ENCODE data around the gene NRDE2.

NRDE2 gene, protein sequence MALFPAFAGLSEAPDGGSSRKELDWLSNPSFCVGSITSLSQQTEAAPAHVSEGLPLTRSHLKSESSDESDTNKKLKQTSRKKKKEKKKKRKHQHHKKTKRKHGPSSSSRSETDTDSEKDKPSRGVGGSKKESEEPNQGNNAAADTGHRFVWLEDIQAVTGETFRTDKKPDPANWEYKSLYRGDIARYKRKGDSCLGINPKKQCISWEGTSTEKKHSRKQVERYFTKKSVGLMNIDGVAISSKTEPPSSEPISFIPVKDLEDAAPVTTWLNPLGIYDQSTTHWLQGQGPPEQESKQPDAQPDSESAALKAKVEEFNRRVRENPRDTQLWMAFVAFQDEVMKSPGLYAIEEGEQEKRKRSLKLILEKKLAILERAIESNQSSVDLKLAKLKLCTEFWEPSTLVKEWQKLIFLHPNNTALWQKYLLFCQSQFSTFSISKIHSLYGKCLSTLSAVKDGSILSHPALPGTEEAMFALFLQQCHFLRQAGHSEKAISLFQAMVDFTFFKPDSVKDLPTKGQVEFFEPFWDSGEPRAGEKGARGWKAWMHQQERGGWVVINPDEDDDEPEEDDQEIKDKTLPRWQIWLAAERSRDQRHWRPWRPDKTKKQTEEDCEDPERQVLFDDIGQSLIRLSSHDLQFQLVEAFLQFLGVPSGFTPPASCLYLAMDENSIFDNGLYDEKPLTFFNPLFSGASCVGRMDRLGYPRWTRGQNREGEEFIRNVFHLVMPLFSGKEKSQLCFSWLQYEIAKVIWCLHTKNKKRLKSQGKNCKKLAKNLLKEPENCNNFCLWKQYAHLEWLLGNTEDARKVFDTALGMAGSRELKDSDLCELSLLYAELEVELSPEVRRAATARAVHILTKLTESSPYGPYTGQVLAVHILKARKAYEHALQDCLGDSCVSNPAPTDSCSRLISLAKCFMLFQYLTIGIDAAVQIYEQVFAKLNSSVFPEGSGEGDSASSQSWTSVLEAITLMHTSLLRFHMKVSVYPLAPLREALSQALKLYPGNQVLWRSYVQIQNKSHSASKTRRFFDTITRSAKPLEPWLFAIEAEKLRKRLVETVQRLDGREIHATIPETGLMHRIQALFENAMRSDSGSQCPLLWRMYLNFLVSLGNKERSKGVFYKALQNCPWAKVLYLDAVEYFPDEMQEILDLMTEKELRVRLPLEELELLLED

DNA sequence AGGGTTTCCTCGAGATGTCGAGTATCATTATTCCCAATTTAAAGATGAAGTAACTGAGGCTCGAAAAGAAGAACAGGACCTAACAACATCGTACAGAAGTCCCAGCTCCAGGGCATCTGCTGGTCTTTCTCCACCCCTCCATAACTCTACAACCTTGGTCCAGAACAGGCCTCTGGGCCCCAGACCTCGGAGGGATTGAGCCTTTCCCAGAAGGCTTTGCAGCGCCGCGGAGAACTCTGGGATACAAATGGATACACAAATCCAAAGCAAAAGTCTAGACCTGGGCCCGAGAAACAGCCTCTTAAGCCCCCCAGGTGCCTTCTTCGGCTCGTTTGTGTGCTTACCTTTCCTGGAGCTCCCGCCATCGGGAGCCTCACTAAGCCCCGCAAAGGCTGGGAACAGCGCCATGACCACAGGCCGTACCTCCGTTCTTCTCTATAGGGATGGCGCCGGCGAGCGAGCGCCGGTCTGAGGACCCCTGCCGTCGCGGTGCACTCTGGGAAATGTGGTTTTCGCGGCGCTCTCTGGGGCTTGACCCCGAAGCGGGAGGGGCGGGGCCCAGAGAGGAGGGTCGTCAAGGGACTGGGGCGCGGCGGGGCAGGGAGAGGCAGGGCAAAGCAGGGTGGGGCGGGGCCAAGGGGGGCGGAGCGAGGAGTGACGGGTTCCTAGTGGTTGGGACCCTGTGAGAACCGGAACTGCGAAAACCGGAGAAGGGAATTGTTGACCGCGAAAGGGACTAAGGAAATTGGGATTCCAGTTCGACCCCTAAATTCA is at the start of gene NRDE2:
NRDE2 (minus strand) TSS at position 445 of the 774 bp plus-strand sequence; CDS start at position 408, 37 bp downstream.
- no peaks in the 10 kb centered on the region for H3K9me3 Mint-ChIP-seq
- H3K4me3 Mint-ChIP-seq = peak within 1 kb of the TSS; percentile 93

DNA sequence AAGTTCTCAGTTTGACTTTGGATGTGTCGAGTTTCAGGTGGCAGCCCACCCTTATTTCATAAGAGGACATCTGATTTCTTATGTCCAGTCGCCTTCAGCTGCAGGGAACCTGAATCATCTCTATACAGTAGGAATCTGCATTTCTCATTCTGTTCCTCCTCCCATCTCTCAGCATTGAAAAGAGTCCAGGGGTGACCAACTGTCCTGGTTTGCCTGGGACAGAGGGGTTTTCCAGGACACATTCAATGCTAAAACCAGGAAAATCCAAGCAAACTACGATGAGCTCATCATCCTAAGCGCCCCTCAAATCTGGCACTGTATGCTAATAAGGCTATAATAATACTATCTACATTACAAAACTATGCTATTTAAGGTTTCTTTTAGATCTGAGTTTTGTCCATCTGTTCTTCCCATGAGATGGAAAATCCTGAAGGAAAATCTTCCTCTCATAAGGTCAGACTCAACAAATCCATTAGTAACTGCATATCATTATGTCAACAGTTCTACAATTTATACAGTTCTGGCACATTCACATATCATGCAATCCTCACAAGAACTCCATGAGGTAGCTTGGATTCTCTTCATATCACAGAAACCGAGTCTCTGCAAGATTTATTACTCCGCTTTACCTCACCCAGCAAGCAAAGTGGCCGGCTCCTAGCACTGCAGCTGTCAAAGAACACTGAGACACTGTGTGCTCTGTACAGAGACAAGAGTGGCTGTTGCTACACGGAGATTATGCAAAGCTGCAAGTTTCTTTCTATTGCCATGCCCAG is 49.5 kb upstream of the NRDE2 start:
- no peaks in the 10 kb centered on the region for H3K9me3 Mint-ChIP-seq
- no peak overlapping the region for H3K27ac Mint-ChIP-seq
- H3K36me3 Mint-ChIP-seq (ENCODE audit: low read depth) = no peaks in the 10 kb centered on the region
- H3K4me1 Mint-ChIP-seq (ENCODE audit: low read depth) = peaks cover 3% of the 10 kb centered on the region
- no peak for DNase-seq
- no peaks in the 10 kb centered on the region for H3K27me3 Mint-ChIP-seq
- H3K4me3 Mint-ChIP-seq = no peak overlapping the region

More for the DNA sequence above, at the start of gene NRDE2:
- Mint-ChIP-seq H3K27me3 (peaks cover 15% of the 10 kb centered on the region), H3K4me1 (ENCODE audit: low read depth) (peaks cover 31% of the 10 kb centered on the region), H3K36me3 (ENCODE audit: low read depth) (peaks cover 26% of the 10 kb centered on the region), H3K27ac (peak within 1 kb of the TSS; percentile 95)
- peak; percentile 98 for DNase-seq

DNA sequence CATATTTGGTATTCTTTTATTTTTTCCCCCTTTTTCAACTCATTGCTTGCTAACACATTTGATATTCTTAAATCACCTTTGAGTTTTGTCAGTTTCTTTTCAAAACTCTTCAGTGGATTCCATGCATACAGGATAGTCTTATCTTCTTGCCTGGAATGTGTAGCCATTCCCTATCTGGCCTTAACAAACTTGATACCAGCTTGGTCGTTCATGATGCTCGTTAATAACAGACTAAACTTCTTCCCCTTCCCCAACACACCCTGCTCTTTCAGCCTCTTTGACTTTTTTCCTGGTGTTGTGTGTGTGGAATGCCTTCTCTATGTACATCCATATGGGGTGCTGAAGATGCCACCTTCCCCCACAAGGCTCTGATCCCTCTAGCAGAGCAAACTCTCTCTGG is 47.4 kb upstream of the NRDE2 start:
- no peak for DNase-seq
- Mint-ChIP-seq H3K36me3 (ENCODE audit: low read depth) (no peaks in the 10 kb centered on the region), H3K4me3 (no peak overlapping the region), H3K4me1 (ENCODE audit: low read depth) (peaks cover 3% of the 10 kb centered on the region), H3K27me3 (no peaks in the 10 kb centered on the region), H3K27ac (no peak overlapping the region), H3K9me3 (no peaks in the 10 kb centered on the region)

DNA sequence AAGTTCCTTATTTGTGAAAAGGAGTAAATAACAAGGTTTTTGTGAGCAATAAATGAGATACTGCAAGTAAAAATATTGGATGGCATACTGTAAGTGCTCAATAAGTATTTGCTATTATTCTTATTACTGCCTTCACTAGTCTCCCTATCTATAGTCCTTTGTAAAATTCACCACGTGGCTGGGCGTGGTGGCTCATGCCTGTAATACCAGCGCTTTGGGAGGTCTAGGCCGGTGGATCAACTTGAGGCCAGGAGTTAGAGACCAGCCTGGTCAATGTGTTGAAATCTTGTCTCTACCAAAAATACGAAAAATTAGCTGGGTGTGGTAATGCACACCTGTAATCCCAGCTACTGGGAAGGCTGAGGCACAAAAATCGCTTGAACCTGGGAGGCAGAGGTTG is 46.5 kb upstream of the NRDE2 start:
- Mint-ChIP-seq H3K36me3 (ENCODE audit: low read depth) (no peaks in the 10 kb centered on the region), H3K27ac (no peak overlapping the region), H3K4me3 (no peak overlapping the region)

DNA sequence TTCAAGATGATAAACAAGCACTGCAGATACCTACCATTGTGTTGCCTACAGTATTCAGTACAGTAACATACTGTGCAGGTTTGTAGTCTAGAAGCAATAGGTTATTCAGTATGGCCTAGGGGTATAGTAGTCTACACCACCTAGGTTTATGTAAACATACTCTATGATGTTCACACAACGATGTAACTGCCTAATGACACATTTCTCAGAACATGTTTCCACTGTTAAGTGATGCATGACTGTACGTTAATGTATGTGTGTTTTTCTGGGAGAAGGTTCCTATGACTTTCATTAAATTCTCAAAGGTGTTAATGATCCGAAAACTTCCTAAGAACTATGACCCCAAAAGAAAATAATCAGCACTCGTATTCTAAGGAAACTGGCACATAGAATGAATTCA is 44.2 kb upstream of the NRDE2 start:
- Mint-ChIP-seq H3K27ac (no peak overlapping the region), H3K36me3 (ENCODE audit: low read depth) (no peaks in the 10 kb centered on the region), H3K4me1 (ENCODE audit: low read depth) (peaks cover 3% of the 10 kb centered on the region), H3K4me3 (no peak overlapping the region), H3K9me3 (no peaks in the 10 kb centered on the region), H3K27me3 (no peaks in the 10 kb centered on the region)
- DNase-seq = no peak

More for the DNA sequence above, 46.5 kb upstream of the NRDE2 start:
- peaks cover 3% of the 10 kb centered on the region for H3K4me1 Mint-ChIP-seq (ENCODE audit: low read depth)
- no peaks in the 10 kb centered on the region for H3K9me3 Mint-ChIP-seq
- no peak for DNase-seq
- H3K27me3 Mint-ChIP-seq = no peaks in the 10 kb centered on the region

DNA sequence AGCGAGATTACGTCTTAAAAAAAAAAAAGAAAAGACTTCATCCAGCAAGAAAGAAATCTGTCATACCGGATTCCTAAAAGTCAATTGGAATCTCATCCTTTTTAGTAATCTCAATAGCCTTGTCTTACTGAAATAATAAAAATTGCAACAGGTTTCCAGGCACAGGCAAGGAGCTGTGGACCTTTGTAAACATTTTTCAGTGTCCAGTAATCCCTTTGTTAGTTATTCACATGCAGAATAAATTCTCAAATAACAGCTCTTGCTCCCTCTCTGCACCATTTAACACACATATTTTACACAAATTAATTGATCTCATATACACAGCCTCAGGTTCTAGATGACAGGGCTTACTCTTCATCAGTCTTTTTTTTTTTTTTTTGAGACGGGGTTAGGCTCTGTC is 43.1 kb upstream of the NRDE2 start:
- Mint-ChIP-seq H3K4me1 (ENCODE audit: low read depth) (no peaks in the 10 kb centered on the region), H3K4me3 (no peak overlapping the region), H3K9me3 (no peaks in the 10 kb centered on the region), H3K27me3 (no peaks in the 10 kb centered on the region), H3K27ac (no peak overlapping the region), H3K36me3 (ENCODE audit: low read depth) (no peaks in the 10 kb centered on the region)
- no peak for DNase-seq

DNA sequence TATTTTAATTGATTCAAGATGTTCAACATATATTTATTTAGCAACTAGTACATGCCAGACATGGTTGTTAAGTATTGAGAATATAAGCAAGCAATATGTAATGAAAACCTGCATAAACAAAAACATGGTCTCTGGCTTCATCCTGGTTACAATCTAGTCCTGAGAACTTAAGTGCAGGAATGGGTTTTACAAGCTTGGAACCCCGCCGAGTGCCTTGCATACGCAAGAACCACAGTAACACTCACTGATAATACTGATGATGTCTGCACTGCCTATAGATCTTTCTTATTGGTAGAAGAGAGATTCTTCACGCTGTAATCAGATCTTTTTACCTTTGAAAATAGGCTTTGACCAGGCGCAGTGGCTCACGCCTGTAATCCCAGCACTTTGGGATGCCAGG is 42.1 kb upstream of the NRDE2 start:
- Mint-ChIP-seq H3K27me3 (no peaks in the 10 kb centered on the region), H3K4me1 (ENCODE audit: low read depth) (no peaks in the 10 kb centered on the region)
- no peak for DNase-seq

DNA sequence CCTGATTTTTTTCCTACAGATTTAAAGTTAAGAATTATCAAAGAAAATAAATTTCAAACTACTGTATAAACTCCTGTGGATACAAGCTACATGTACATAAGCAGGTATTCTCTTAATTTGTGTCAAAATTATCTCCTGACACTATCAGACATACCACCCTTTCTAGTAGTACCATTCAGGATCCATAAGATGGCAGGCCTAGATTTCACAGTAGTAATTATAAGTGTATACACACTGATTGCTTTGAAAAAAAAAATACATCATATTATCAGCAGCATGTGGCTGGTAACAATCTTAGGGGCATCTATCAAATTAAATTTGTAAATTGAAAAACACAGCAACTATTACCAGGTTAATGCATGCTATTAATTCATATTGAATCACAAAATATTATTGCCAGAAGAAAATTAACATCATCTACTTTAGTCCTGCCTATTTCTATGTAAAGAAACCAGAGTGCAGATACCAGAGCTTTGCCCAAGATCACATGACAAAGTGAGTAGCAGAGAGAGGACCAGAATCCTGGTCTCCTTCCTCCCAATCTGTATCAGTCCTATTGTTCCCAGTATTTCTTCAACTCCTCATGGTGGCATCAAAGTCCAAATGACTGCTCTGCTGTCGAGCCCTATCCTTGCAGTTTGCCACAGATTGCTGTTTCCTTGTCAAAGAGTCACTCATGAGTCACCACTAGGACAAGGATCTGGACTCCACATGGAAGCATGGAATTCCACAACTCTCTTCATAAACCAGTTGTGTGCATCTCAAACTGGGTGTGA is 37.4 kb upstream of the NRDE2 start:
- no peaks in the 10 kb centered on the region for H3K27me3 Mint-ChIP-seq
- no peak for DNase-seq
- no peak overlapping the region for H3K27ac Mint-ChIP-seq
- no peaks in the 10 kb centered on the region for H3K4me1 Mint-ChIP-seq (ENCODE audit: low read depth)
- H3K4me3 Mint-ChIP-seq = no peak overlapping the region
- H3K36me3 Mint-ChIP-seq (ENCODE audit: low read depth) = no peaks in the 10 kb centered on the region
- no peaks in the 10 kb centered on the region for H3K9me3 Mint-ChIP-seq

More for the DNA sequence above, 42.1 kb upstream of the NRDE2 start:
- Mint-ChIP-seq H3K9me3 (no peaks in the 10 kb centered on the region), H3K27ac (no peak overlapping the region), H3K4me3 (no peak overlapping the region), H3K36me3 (ENCODE audit: low read depth) (no peaks in the 10 kb centered on the region)

DNA sequence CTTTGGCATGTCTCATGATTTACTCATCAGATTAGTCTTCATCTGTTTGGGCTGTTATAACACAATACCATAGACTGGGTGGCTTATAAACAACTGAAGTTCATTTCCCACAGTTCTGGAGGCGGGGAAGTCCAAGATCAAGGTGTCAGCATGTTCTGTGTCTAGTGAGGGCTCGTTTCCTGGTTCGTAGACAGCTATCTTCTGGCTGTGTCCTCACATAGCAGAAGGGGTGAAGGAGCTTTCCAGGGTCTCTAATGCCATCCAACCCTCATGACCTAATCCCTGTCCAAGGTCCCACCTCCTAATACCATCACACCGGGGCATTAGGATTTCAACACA is 30.8 kb upstream of the NRDE2 start:
- H3K9me3 Mint-ChIP-seq = no peaks in the 10 kb centered on the region
- no peaks in the 10 kb centered on the region for H3K4me1 Mint-ChIP-seq (ENCODE audit: low read depth)
- H3K4me3 Mint-ChIP-seq = no peak overlapping the region
- H3K36me3 Mint-ChIP-seq (ENCODE audit: low read depth) = no peaks in the 10 kb centered on the region
- peaks cover 8% of the 10 kb centered on the region for H3K27me3 Mint-ChIP-seq
- DNase-seq = no peak
- H3K27ac Mint-ChIP-seq = no peak overlapping the region

DNA sequence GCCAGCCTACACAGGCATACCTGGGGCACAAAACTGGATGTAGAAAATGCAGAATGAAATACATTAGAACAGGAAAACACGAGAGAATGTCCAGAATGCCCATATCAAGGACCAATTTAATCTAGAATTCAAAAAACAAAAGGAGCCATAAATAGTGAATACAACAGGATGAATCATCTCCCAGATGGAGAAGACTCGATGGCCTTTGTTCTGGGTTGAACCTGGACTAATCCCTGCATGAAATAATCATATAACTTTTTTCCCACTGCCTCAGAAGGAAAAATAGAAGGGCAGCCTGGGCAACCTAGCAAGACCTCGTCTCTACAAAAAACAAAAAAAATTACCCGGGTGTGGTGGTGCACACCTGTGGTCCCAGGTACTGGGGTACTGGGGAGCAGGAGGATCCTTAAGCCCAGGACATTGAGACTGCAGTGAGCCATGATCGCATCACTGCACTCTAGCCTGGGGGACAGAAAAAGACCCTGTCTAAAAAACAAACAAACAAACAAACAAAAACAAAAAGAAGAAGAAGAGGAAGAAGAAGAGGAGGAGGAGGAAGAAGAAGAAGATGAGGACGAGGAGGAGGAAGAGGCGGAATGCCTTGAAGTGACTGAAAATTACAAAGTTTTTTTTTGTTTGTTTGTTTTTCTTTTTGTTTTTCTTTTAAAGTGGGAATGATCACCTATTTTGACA is 30.3 kb upstream of the NRDE2 start:
- DNase-seq = no peak
- Mint-ChIP-seq H3K27me3 (peaks cover 8% of the 10 kb centered on the region), H3K36me3 (ENCODE audit: low read depth) (no peaks in the 10 kb centered on the region), H3K4me3 (no peak overlapping the region), H3K9me3 (no peaks in the 10 kb centered on the region), H3K4me1 (ENCODE audit: low read depth) (no peaks in the 10 kb centered on the region), H3K27ac (no peak overlapping the region)

DNA sequence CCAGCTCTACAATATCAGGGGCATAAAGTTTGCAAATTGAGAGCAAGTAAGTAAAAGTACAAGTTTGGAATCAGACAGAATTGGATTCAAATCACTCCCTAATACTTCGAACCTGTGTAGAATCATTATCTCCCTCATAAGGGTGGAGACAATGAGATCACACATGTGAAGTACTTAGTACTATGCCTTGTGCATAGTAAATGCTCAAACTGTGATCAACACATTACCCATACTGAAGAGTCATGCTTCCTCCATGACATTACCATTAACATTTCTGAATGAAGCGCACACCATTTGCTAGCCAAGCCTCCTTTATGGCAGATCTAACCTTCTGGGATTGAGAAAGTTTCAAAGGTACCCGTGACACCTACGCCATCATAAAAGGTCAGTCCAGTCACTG is 26.6 kb upstream of the NRDE2 start:
- Mint-ChIP-seq H3K36me3 (ENCODE audit: low read depth) (no peaks in the 10 kb centered on the region), H3K4me1 (ENCODE audit: low read depth) (no peaks in the 10 kb centered on the region), H3K27ac (no peak overlapping the region), H3K9me3 (no peaks in the 10 kb centered on the region), H3K4me3 (no peak overlapping the region), H3K27me3 (peaks cover 12% of the 10 kb centered on the region)
- DNase-seq = no peak

DNA sequence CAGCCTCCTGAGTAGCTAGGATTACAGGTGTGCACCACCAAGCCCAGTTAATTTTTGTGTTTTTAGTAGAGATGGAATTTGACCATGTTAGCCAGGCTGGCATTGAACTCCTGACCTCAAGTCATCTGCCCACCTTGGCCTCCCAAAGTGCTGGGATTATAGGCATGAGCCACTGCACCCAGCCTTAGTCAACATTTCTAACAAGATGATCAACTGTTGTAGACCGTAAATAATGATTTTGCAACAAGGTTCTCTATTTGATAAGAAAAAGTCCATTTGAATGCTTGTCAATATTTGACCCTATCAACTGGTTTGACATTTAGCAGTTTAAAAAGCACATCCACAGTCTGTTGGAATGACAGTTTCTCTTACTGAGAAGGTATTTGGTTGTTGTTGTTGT is 25.2 kb upstream of the NRDE2 start:
- Mint-ChIP-seq H3K27ac (no peak overlapping the region), H3K9me3 (no peaks in the 10 kb centered on the region), H3K36me3 (ENCODE audit: low read depth) (no peaks in the 10 kb centered on the region), H3K4me1 (ENCODE audit: low read depth) (no peaks in the 10 kb centered on the region), H3K27me3 (peaks cover 12% of the 10 kb centered on the region), H3K4me3 (no peak overlapping the region)
- no peak for DNase-seq

All from activated T-cell treated with anti-CD3 and anti-CD28 coated beads, Interleukin-2, amount 50 U/mL, for 24 hours (primary cell).